Natural killer cell (primary cell): Measurements from ENCODE around the gene LLPH. TPM values are rescaled to one million over a fixed set of nuclear protein-coding genes. Genes with fewer than 3 reads are reported as not detected.
A peak's percentile ranks its signal among the peaks of the same experiment; 100 is the strongest.
"Not testable (repeated sequence)": the region's sequence is repeated elsewhere in the genome, so short reads cannot be mapped to it uniquely, and the experiment has no call there.

Experiments
- ATAC-seq, 3 donors: fragments of 150-1000 bp in 2 of 3; fragments of 200-7000 bp in 1 of 3; cut with Tn5 transposase; 1 replicate in 1 of 3; 2 replicates in 2 of 3; pipeline ENCODE4 v1.10.0; 2021; ENCODE audit warnings: mild to moderate bottlenecking in 2 of 3, moderate library complexity in 2 of 3
- DNase-seq, 2 donors: peaks; one replicate each; pipeline versions ENCODE4 v3.0.0 to v3.0.0-alpha.2; 2013 to 2021; ENCODE audit warnings: mixed read lengths in 1 of 2
- H3K27ac ChIP-seq: one replicate; pipeline ENCODE4 v1.5.1; 2013; ENCODE audit warnings: mild to moderate bottlenecking, low read length
- H3K27me3 ChIP-seq: one replicate; pipeline ENCODE4 v1.6.1; 2013; ENCODE audit warnings: low read length; ENCODE audit not compliant: control insufficient read depth, insufficient read depth
- H3K36me3 ChIP-seq: one replicate; pipeline ENCODE4 v1.6.1; 2013; ENCODE audit warnings: low read length; ENCODE audit not compliant: control insufficient read depth, insufficient read depth
- H3K4me1 ChIP-seq: one replicate; pipeline ENCODE4 v1.6.1; 2013; ENCODE audit warnings: low read length; ENCODE audit not compliant: control insufficient read depth, insufficient read depth
- H3K4me3 ChIP-seq: one replicate; pipeline ENCODE4 v1.5.1; 2013; ENCODE audit warnings: low read length
- H3K9me3 ChIP-seq: one replicate; pipeline ENCODE4 v1.6.1; 2013; ENCODE audit warnings: low read length; ENCODE audit not compliant: control insufficient read depth, insufficient read depth
- H3K27ac Mint-ChIP-seq, 2 donors: one replicate each; pipeline ENCODE4 v1.8.0; 2022; ENCODE audit warnings: mild to moderate bottlenecking in 2 of 2, mixed read lengths in 2 of 2, moderate library complexity in 1 of 2
- H3K27me3 Mint-ChIP-seq, 2 donors: one replicate each; pipeline ENCODE4 v1.8.0; 2022; ENCODE audit warnings: low read depth in 2 of 2, mixed read lengths in 2 of 2
- H3K36me3 Mint-ChIP-seq: one replicate; pipeline ENCODE4 v1.8.0; 2022; ENCODE audit warnings: mixed read lengths
- H3K4me1 Mint-ChIP-seq, 2 donors: one replicate each; pipeline ENCODE4 v1.8.0; 2022; ENCODE audit warnings: mixed read lengths in 2 of 2
- H3K4me3 Mint-ChIP-seq: one replicate; pipeline ENCODE4 v1.8.0; 2022; ENCODE audit warnings: mild to moderate bottlenecking, moderate library complexity, mixed read lengths
- H3K9me3 Mint-ChIP-seq, 2 donors: one replicate each; pipeline ENCODE4 v1.8.0; 2022; ENCODE audit warnings: mixed read lengths in 2 of 2
- CTCF ChIP-seq: fragments of 200-600 bp; IDR thresholded peaks from one replicate; pipeline ENCODE4 v1.8.0; 2022; ENCODE audit warnings: antibody characterized with exemption
- WGBS: methylation state at CpG from one replicate; pipeline ENCODE4 v1.1.7; 2013; ENCODE audit warnings: missing lambda C conversion rate; ENCODE audit not compliant: insufficient coverage; 5-methylcytosine and 5-hydroxymethylcytosine counted together
- intact Hi-C: fragments of 100-400 bp; cut with micrococcal nuclease; formaldehyde crosslinking; loops from one replicate; pipeline ENCODE4 v1.14.2; 2022
- total RNA-seq, 4 donors: library from RNA; stranded (reverse); fragments of 120-200 nt in 1 of 4; gene quantifications; one replicate each; pipeline versions ENCODE4 v1.2.3 to v1.2.4, GENCODE V29; 2013 to 2022

Gene LLPH
- 10 to 100 TPM; 24.9 to 27.3 (median 25.5) TPM for total RNA-seq
- total RNA-seq (2013) = 20.3 TPM

GRCh38 chr12:66130267-66131066 lies at the start of gene LLPH:
Gene LLPH (minus strand): TSS chr12:66130750. CDS start chr12:66129106, 1,644 bp downstream.
- Mint-ChIP-seq H3K27ac (peak within 1 kb of the TSS; percentile 96 to 97), H3K4me3 (peak within 1 kb of the TSS; percentile 96), H3K27me3 (no peaks in the 10 kb centered on the region), H3K9me3 (no peaks in the 10 kb centered on the region), H3K36me3 (peaks cover 8% of the 10 kb centered on the region), H3K4me1 (peaks cover 50 to 58% of the 10 kb centered on the region in 2 donors)
- Histone ChIP-seq H3K27me3 (no peaks in the 10 kb centered on the region), H3K27ac (peak within 1 kb of the TSS; percentile 91), H3K36me3 (peaks cover 22% of the 10 kb centered on the region), H3K9me3 (no peaks in the 10 kb centered on the region), H3K4me1 (peaks cover 10% of the 10 kb centered on the region), H3K4me3 (peak within 1 kb of the TSS; percentile 79)
- ATAC-seq (peak; percentile 95 to 97 (median 97)), DNase-seq (peak; percentile 79 to 94)
- intact Hi-C loops = loop anchor here (2.0 to 10.0 kb wide), 2 partner anchors 38 to 174 kb away; partner anchors contain the start of genes HELB and TMBIM4
- under 1% methylated on average over 49 of the region's 49 CpGs for WGBS
- TF ChIP-seq CTCF = no peak

DNA sequence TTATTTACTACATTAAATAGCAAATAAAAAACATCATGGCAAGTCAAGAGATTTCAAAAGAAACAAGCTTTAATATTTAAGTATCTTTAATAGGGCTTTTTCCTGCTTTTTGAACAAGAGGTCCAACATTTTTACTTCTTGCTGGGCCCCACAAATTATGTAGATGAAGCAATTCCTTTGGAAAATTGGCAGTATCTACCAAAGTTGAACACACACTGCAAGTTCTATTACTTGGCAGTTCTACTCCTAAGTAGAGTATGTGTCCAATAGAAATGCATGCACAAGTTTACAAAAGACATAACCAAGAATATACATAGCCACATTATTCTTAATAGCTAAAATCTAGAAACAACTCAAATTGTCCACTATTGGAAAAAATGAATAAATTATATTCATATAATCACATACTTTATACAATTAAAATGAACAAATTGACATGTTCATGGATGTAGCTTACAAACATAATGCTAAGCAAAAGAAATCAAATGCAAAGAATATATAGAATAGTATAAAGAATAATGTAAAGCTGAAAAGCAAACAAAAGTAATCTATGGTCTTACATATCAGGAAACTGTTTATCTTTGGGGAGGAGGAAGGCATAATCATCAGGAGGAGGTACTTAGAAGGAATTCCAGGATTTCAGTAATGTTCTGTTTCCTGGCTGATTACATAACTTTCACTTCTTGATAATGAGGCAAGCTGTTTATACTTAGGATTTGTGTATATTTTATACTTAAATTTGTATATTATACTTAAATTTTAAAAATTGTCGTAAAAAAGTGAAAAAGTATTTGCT lies 45.8 kb upstream of the LLPH start:
- Histone ChIP-seq H3K36me3 (no peaks in the 10 kb centered on the region), H3K9me3 (no peaks in the 10 kb centered on the region), H3K27me3 (no peaks in the 10 kb centered on the region), H3K4me1 (no peaks in the 10 kb centered on the region), H3K4me3 (no peak overlapping the region), H3K27ac (no peak overlapping the region)
- no CpG with 5 or more reads among the region's 1 CpG for WGBS
- intact Hi-C loops = no loop called here
- no peak for DNase-seq
- Mint-ChIP-seq H3K9me3 (no peaks in the 10 kb centered on the region), H3K27ac (no peak overlapping the region), H3K27me3 (peaks cover 15 to 26% of the 10 kb centered on the region in 2 donors), H3K4me3 (no peak overlapping the region), H3K4me1 (no peaks in the 10 kb centered on the region), H3K36me3 (no peaks in the 10 kb centered on the region)
- TF ChIP-seq CTCF = no peak
- no peak for ATAC-seq

- 96% methylated on average over 53 of the region's 54 CpGs for WGBS
- H3K9me3 ChIP-seq, H3K4me1 ChIP-seq, intact Hi-C loops, H3K36me3 ChIP-seq, H3K4me3 Mint-ChIP-seq, H3K4me3 ChIP-seq, H3K27me3 ChIP-seq, ATAC-seq, H3K36me3 Mint-ChIP-seq, H3K27ac ChIP-seq, DNase-seq, H3K4me1 Mint-ChIP-seq, H3K27ac Mint-ChIP-seq, H3K9me3 Mint-ChIP-seq: not testable (repeated sequence)
- peaks cover 15 to 26% of the 10 kb centered on the region in 2 donors for H3K27me3 Mint-ChIP-seq
Measured at GRCh38 chr12:66174391-66175325, 44.1 kb upstream of the LLPH start.
